ENCODE results near the gene THTPA. TPM values are rescaled to one million over a fixed set of nuclear protein-coding genes. Genes with fewer than 3 reads are reported as not detected.

THTPA gene
- total and polyA plus RNA-seq, 2 of the 4 experiments (the other 2 are of a cell fraction) = 5.0 to 9.2 TPM

DNA sequence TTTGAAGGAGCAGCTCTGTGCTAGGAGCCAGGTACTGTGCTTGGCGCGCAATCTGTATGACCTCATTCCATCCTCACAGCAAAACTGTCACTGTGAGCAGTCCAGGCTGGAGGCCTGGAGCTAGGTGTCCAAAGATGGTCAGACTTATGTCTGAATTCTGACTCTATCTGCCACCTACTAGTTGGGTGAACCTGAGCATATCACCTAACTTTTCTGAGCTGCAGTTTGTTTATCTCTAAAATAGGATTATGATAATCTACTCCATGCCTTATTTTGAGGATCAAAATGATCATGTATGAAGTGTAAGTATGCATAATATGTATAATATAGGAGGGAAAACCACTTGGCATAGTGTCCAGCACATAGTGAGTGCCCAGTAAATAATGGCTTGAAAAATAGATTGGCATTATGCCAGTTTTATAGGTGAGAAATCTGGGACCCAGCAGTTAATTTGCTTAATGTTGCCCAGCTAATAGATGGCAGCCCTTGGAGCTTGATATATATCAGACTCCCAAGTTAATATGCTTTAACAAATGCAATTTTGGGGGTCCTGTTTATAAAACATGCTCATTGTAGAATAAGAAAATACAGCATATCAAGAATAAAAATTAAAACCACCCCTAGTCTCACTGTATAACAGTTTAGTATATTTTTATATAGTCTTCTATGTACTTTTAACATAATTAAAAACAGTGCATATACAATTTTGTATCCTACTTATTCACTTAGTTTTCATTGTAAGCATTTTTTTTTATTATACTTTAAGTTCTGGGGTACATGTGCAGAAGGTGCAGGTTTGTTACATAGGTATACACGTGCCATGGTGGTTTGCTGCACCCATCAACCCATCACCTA, 27.1 kb downstream of the THTPA start:
- no TSS peak for BruUV-seq (replicated peaks)
- dilution Hi-C loops (cut with HindIII; ENCODE audit: low sequenced_read_pairs, unreplicated experiment) = no loop called here
- POLR2A ChIA-PET (ENCODE audit: unreplicated experiment) = no interaction called here

More for the DNA sequence above, 27.1 kb downstream of the THTPA start:
- in situ Hi-C loops (cut with MboI; ENCODE audit: low sequenced_read_pairs) = no loop called here
- Histone ChIP-seq H3K18ac (ENCODE audit: low read depth, low read length) (no peak overlapping the region), H2AK5ac (ENCODE audit: low read depth, low read length) (no peak overlapping the region), H3K4me3 (ENCODE audit: insufficient read depth, low read depth, low read length) (no peak overlapping the region), H4K91ac (ENCODE audit: insufficient read depth, low read depth, low read length) (no peak overlapping the region), H3K9ac (ENCODE audit: low read depth, low read length) (no peak overlapping the region), H3K27ac (ENCODE audit: insufficient read depth, low read length) (no peak overlapping the region), H3K4ac (ENCODE audit: low read depth, low read length) (no peak overlapping the region), H4K20me1 (ENCODE audit: insufficient read depth, low read length) (no peaks in the 10 kb centered on the region), H2AK9ac (replicated peaks; ENCODE audit: low read depth, low read length, poor library complexity) (no peak overlapping the region), H2AFZ (replicated peaks; ENCODE audit: low read length, poor library complexity) (no peak overlapping the region), H3K23ac (ENCODE audit: low read depth, low read length) (no peak overlapping the region), H2BK5ac (ENCODE audit: low read depth, low read length, poor library complexity, severe bottlenecking) (no peak overlapping the region), H3K14ac (replicated peaks; ENCODE audit: low read depth, low read length) (no peak overlapping the region), H2BK15ac (ENCODE audit: low read depth, low read length) (no peak overlapping the region), H3K36me3 (ENCODE audit: control insufficient read depth, insufficient read depth, low read length) (no peaks in the 10 kb centered on the region), H3K56ac (ENCODE audit: extremely low read depth, insufficient read depth, low read length) (no peak overlapping the region), H3K9me3 (ENCODE audit: control insufficient read depth, insufficient read depth, low read length) (no peaks in the 10 kb centered on the region; the same call in 1 of the 2 replicates), H3K79me1 (ENCODE audit: low read depth in 1 of 2, low read length in 2 of 2) (no peaks in the 10 kb centered on the region), H3K4me1 (ENCODE audit: control insufficient read depth, insufficient read depth, low read length) (no peaks in the 10 kb centered on the region), H3K4me2 (ENCODE audit: low read depth, low read length) (no peak overlapping the region), H3K27me3 (ENCODE audit: control insufficient read depth, insufficient read depth, low read length) (peaks cover 21% of the 10 kb centered on the region), H4K8ac (ENCODE audit: low read depth in 2 of 2, low read length in 2 of 2) (no peak overlapping the region), H2BK20ac (ENCODE audit: low read depth, low read length) (no peak overlapping the region), H2BK120ac (ENCODE audit: low read depth, low read length) (no peak overlapping the region), H3K9me1 (ENCODE audit: insufficient read depth, low read length) (no peaks in the 10 kb centered on the region), H4K5ac (ENCODE audit: low read depth, low read length) (no peak overlapping the region)
- no peak for DNase-seq
- ATAC-seq (ENCODE audit: low read depth) = no peak
- intact Hi-C loops (cut with micrococcal nuclease) = no loop called here
- no CpG with 5 or more reads among the region's 3 CpGs for WGBS, 2 experiments (ENCODE audit: extremely low coverage in 2 of 2, insufficient read length in 1 of 2)
- CTCF ChIA-PET = no interaction called here
- TF ChIP-seq CEBPB (IDR thresholded peaks at IDR 0.05; ENCODE audit: low read depth, low read length) (no peak), MXI1 (IDR thresholded peaks at IDR 0.05; ENCODE audit: borderline replicate concordance, low read depth, low read length) (no peak), MAFK (IDR thresholded peaks at IDR 0.05; ENCODE audit: low read depth, low read length) (no peak), SMC3 (IDR thresholded peaks at IDR 0.05; ENCODE audit: low read depth, low read length) (no peak), FOS (IDR thresholded peaks at IDR 0.05; ENCODE audit: low read depth, low read length) (no peak), RAD21 (IDR thresholded peaks at IDR 0.05; ENCODE audit: low read length) (no peak), CHD1 (IDR thresholded peaks at IDR 0.05; ENCODE audit: low read depth, low read length) (no peak), POLR2A (IDR thresholded peaks at IDR 0.05; ENCODE audit: low read depth, low read length) (no peak), RFX5 (IDR thresholded peaks at IDR 0.05; ENCODE audit: low read depth, low read length) (no peak), NFE2L2 (IDR thresholded peaks at IDR 0.05; ENCODE audit: low read depth, low read length) (no peak), BHLHE40 (IDR thresholded peaks at IDR 0.05; ENCODE audit: low read depth, low read length) (no peak)
- TF ChIP-seq, protein P1, sequence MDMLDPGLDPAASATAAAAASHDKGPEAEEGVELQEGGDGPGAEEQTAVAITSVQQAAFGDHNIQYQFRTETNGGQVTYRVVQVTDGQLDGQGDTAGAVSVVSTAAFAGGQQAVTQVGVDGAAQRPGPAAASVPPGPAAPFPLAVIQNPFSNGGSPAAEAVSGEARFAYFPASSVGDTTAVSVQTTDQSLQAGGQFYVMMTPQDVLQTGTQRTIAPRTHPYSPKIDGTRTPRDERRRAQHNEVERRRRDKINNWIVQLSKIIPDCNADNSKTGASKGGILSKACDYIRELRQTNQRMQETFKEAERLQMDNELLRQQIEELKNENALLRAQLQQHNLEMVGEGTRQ (IDR thresholded peaks at IDR 0.05; ENCODE audit: low read depth, low read length) = no peak
- TF ChIP-seq, protein P2, sequence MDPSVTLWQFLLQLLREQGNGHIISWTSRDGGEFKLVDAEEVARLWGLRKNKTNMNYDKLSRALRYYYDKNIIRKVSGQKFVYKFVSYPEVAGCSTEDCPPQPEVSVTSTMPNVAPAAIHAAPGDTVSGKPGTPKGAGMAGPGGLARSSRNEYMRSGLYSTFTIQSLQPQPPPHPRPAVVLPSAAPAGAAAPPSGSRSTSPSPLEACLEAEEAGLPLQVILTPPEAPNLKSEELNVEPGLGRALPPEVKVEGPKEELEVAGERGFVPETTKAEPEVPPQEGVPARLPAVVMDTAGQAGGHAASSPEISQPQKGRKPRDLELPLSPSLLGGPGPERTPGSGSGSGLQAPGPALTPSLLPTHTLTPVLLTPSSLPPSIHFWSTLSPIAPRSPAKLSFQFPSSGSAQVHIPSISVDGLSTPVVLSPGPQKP (IDR thresholded peaks at IDR 0.05; ENCODE audit: borderline replicate concordance, low read depth, low read length) = no peak
- TF ChIP-seq, protein P3, sequence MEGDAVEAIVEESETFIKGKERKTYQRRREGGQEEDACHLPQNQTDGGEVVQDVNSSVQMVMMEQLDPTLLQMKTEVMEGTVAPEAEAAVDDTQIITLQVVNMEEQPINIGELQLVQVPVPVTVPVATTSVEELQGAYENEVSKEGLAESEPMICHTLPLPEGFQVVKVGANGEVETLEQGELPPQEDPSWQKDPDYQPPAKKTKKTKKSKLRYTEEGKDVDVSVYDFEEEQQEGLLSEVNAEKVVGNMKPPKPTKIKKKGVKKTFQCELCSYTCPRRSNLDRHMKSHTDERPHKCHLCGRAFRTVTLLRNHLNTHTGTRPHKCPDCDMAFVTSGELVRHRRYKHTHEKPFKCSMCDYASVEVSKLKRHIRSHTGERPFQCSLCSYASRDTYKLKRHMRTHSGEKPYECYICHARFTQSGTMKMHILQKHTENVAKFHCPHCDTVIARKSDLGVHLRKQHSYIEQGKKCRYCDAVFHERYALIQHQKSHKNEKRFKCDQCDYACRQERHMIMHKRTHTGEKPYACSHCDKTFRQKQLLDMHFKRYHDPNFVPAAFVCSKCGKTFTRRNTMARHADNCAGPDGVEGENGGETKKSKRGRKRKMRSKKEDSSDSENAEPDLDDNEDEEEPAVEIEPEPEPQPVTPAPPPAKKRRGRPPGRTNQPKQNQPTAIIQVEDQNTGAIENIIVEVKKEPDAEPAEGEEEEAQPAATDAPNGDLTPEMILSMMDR (conservative IDR thresholded peaks at IDR 0.05; ENCODE audit: low read depth, low read length) = no peak

Measured in IMR-90 (cell line).